Stimulated activated CD4-positive, alpha-beta T cell treated with anti-CD3 and anti-CD28 coated beads, Interleukin-2, amount 100 ng/mL, for 48 hours (primary cell): ENCODE measurements around the gene WWTR1.

ENCODE experiments used
- DNase-seq, 2 donors: peaks; one replicate each; pipeline ENCODE4 v3.0.0-alpha.2; 2020

The WWTR1 gene

GRCh38 chr3:149590691-149591441 is 67.0 kb downstream of the WWTR1 start:
- DNase-seq: no peak

GRCh38 chr3:149589332-149589731 is 68.5 kb downstream of the WWTR1 start:
- no peak for DNase-seq

- no peak for DNase-seq
These were observed 68.9 kb downstream of the WWTR1 start for GRCh38 chr3:149588909-149589308.

- no peak for DNase-seq
These were observed 70.4 kb downstream of the WWTR1 start for GRCh38 chr3:149587383-149587782.

- no peak for DNase-seq
These were observed 71.0 kb downstream of the WWTR1 start for GRCh38 chr3:149586871-149587270.

GRCh38 chr3:149585401-149585726 is 72.5 kb downstream of the WWTR1 start:
- no peak for DNase-seq

- DNase-seq: no peak
These were observed 73.7 kb downstream of the WWTR1 start for GRCh38 chr3:149583921-149584635.

- no peak for DNase-seq
These were observed 75.4 kb downstream of the WWTR1 start for GRCh38 chr3:149582395-149582794.

GRCh38 chr3:149581681-149582370 is 76.0 kb downstream of the WWTR1 start:
- no peak for DNase-seq

GRCh38 chr3:149581248-149581647 is 76.6 kb downstream of the WWTR1 start:
- no peak for DNase-seq

- DNase-seq: no peak
These were observed 77.8 kb downstream of the WWTR1 start for GRCh38 chr3:149579838-149580542.

GRCh38 chr3:149579161-149579560 is 78.7 kb downstream of the WWTR1 start:
- no peak for DNase-seq

GRCh38 chr3:149577801-149578200 is 80.0 kb downstream of the WWTR1 start:
- no peak for DNase-seq

- DNase-seq: no peak
These were observed 81.8 kb downstream of the WWTR1 start for GRCh38 chr3:149575961-149576564.

GRCh38 chr3:149575213-149575960 is 82.4 kb downstream of the WWTR1 start:
- no peak for DNase-seq

- DNase-seq: no peak
These were observed 84.9 kb downstream of the WWTR1 start for GRCh38 chr3:149572796-149573414.

GRCh38 chr3:149571381-149571780 is 86.4 kb downstream of the WWTR1 start:
- no peak for DNase-seq

- no peak for DNase-seq
These were observed 87.8 kb downstream of the WWTR1 start for GRCh38 chr3:149570016-149570415.

GRCh38 chr3:149567381-149567780 is 90.4 kb downstream of the WWTR1 start:
- no peak for DNase-seq

- DNase-seq: no peak
These were observed 91.4 kb downstream of the WWTR1 start for GRCh38 chr3:149566292-149566975.

GRCh38 chr3:149564079-149564478 is 93.7 kb downstream of the WWTR1 start:
- DNase-seq: no peak
